Astrocyte of the hippocampus (primary cell): ENCODE results near the gene EXD3.

Experiments used
- DNase-seq: peaks from one replicate; pipeline ENCODE4 v3.0.0; 2011; ENCODE audit warnings: low read depth, low spot score

EXD3 gene

GRCh38 chr9:137317718-137318511 is 105.0 kb downstream of the EXD3 start:
- no peak for DNase-seq

- no peak for DNase-seq
These were observed 105.8 kb downstream of the EXD3 start for GRCh38 chr9:137317021-137317717.

DNA sequence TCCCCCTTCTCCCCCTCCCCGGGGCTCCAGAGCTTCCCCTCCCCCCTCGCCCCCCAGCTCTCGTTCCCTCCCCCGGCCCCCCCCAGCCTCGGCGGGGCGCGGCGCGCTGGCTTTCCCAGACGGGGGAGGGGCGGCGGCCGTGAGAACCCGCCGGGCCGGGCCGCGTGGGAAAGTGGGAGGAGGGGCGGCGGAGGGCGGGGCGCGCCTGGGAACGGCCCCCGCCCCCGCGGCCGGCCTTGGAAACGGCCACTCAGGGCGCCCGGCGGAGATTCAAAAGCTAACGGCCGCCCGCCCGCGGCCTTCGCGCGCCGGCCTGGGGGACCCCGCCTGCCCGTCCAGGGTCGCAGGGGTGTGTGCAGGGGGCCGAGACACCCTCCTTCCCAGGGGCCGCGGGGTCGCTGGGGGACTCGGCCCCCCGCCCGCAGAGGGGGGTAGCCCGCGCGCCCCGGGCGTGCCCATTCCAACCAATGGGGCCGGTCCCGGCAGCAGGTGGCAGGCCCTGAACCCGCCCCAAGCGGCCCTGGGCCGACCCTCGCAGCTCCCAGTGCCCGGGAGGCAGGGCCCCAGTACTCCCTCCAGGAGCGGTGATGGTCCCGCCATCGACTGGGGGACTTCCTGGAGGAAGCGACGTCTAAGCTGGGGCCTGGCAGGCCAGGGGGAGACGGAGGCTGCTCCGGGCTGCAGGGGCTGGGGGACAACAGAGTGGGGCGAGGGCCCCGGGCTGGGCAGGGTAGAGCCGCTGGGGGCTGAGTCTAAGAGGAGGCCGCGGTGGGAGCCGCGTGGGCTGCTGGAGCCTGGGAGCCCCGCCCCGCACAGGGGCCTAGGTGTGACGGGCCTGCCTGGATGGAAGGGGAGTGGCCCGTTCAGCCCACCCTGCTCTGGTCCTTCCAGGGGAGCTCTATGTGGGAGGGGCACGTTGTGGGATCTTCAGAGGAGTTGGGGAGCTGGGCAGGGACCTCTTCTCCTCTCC is 106.7 kb downstream of the EXD3 start:
- DNase-seq = peak; percentile 68

DNA sequence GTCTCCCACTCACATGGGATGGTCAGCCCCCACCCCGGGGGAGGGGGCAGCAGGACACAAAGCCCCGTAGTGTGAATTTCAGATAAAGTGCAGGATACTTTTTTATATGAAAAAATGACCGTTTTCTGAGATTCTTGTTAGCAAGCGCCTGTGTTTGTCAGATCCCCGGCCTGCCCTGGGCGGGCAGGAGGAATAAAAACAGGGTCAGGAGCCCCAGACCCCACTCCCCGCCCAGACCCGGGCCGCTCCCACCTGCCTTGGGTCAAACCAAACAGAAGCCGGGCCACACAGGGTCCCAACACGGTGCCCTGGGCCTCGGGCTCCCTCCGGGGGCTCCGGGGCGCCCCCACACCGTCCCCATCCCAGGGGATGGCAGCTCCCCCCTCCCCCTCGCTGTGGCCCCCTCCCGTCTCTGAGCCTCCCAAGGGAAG is 107.4 kb downstream of the EXD3 start:
- no peak for DNase-seq

GRCh38 chr9:137314561-137315560 is 108.1 kb downstream of the EXD3 start:
- peak; percentile 1 for DNase-seq

- DNase-seq = peak; percentile 0
These were observed 108.9 kb downstream of the EXD3 start for GRCh38 chr9:137313956-137314560.

DNA sequence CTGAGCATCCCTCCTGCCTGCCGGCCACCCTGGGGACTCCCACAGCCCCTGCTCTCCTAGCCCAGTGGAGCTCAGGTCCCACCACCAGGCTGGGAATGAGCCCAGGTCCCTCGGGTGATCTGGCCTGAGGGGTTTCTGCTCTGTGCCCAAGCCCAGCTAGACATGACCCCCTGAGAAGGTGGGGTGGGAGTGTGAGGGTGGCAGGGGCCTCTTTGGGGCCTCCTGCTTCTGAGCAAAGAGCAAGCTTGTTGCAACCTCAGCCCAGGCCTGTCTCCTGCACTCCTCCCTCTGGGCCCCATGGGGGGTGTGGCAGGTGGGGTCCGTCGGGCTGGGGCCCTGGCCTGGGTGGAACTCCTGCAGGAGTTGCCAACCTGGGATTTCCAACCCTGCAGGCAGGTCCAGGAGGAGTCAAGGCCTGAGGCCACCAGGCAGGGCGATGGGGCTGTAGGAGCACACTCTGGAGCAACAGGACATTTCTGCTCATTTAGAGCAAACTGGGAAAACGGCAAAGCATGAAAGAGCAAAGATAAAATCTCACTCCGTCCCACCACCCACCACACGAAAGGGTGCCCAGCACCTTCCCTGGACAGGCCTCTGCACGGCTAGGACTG is 109.5 kb downstream of the EXD3 start:
- peak; percentile 1 for DNase-seq

GRCh38 chr9:137312852-137313325 is 110.1 kb downstream of the EXD3 start:
- peak; percentile 1 for DNase-seq

- DNase-seq = no peak
These were observed 110.7 kb downstream of the EXD3 start for GRCh38 chr9:137311986-137312851.

DNA sequence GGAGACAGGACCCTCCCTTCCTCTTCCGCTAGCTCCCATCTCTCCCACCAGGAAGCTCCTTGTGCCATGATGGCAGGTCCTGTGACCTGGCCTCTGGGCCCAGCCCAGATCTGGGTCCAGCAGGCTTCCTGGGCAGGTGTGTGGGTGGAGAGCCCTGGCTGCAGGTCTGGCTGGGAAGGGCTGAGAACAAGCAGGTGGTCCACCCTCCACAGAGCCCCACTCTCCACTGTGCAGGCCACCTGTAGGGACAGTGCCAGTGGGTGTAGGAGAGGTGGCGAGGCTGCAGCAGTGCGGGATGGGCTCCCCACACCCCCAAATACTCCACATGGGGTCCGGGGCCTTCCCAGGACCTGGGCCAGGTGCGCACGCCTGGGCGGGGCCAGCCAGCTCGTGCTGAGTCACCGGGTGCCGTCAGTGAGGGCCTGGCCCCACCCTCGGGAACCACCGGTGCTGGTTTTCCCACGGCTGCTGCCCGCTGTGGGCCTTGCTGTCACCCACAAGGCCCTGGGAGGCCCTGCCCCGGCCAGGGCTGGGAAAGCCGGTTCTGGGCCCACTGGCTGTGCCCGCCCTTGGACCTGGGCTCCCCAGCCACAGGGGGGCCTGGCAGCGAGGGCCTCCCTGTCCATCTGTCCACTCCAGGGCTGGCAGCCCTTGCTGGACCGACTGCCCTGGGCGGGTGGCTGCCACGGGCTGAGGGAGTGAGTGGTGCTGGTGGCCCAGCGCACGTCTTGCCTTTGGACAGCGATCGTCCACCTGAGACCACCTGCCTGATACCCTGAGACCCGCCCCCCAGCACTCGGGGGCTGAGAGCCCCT is 111.6 kb downstream of the EXD3 start:
- DNase-seq = no peak

DNA sequence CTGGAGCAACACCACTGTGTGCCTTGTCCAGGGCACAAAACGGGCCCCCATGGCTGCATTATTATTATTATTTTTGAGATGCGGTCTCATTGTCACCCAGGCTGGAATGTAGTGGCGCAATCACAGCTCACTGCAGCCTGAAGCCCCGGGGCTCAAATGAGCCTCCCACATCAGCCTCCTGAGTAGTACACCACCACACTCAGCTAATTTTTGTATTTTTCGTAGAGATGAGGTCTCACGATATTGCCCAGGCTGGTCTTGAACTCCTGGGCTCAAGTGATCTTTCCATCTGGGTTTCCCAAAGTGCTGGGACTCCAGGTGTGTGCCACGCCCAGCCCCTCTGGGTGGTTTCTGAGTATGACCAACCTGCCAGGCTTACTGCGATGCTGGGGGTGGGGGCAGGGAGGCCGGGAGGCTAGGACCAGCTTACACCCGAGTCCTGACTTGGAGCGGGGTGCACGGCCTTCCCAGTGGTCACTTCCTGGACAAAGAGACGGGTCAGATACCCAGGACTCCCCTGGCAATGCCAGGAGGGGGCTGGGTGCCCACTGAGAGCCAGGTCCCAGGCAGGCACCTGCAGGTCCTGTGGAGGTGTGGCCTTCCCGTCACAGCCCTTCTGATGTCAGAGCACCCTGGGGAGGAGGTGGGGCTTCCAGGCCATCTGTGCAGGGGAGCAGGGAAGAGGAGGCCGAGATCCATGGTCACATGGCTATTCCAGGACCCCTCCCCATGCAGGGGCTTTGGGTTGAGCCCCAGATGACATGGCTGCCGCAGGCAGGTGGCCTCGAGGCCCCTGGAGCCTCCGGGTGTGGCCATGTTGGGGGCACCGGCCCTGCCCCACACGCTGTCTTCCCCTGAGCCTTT is 112.5 kb downstream of the EXD3 start:
- no peak for DNase-seq

DNA sequence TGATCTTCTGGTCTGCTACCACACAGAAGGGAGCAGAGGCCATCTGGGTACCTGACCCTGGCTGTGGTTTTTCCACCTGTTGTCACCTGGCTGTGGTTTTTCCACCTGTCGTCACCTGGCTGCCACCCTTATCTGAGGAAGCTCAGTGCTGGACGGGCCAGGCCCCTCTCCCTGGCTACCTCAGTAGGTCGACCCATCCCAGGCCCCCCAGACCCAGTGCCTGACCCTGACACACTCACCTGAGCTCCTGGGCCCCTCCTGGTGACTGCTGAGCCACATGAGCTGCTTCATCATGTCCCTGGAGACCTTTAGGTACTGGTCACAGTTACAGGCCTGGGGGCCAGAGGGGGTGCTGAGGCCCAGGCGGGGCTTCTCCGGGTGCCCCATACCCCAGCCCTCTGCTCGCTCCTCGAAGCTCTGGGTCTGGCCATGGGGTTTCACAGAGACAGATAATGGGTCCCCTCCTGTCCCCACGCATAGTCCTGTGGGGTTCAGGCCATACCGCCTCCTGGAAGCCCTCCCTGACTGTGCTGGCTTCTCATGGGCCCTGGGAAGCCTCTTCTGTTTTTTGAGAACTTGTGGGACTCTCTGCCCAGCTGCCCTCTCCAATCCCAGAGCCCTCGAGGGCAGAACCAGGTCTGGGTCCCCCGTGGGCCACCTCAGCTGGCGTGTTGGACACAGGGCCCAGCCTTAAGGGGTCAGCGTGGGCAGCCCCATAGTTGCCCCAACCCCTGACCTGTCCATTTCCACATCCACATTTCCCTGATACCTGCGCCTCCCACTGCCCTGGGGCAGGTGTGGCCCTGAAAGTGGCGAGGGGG is 113.4 kb downstream of the EXD3 start:
- DNase-seq = no peak

DNA sequence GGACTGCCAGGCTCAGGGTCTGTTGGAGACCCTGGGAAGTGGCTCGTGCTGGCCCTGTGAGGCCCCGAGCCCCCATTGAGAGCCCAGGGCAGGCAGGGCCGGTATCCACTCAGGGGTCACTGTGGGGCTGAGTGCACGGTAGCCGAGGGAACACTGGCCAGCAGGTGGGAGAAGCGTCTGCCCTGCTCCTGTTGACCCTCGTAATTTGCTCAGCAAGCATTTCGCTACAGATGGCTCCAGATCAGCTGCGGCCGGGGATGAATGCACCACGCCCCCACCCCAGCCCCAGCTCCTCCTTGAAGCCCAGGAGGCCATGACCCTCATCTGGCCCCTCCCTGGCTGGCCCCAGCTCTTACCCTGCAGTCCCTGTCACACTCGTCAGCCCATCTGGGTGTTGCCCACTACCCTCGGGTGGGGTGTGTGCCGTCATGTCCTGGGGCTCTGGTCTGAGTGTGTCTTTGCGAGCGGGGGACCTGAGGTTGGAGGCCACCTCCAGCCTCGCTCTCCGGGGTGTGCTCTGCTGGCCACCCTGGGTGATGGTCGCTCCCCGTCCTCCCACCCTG is 114.8 kb downstream of the EXD3 start:
- no peak for DNase-seq

GRCh38 chr9:137307255-137308056 is 115.5 kb downstream of the EXD3 start:
- no peak for DNase-seq

GRCh38 chr9:137306850-137307254 is 116.1 kb downstream of the EXD3 start:
- DNase-seq = no peak
